ENCODE results near the gene KAT6B. TPM values are rescaled to one million over a fixed set of nuclear protein-coding genes. Genes with fewer than 3 reads are reported as not detected.
A peak's percentile ranks its signal among the peaks of the same experiment; 100 is the strongest.

Gene KAT6B
- total RNA-seq, 1 donor from 2014 or later = 155 TPM

DNA sequence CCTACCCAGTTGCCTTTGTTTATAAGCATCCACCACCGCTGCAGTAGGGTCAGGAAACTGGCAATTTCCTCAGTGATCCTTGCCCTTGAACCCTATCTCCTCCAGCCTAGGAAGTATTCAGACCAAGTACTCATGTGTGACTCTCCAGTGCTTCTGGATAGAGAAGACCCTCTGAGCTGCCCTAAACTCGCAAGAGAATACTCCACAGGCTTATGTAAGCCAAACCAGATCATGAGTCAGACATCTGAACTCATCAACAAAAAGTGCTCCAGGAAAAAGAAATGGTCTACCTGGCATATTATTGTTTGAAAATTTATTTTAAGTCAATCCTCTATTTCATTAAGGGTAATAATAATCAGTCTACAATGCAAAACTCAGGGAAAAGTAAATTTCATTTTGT, 101.3 kb downstream of the KAT6B start:
- H3K4me3 Mint-ChIP-seq = no peak overlapping the region
- peaks cover 1% of the 10 kb centered on the region for H3K36me3 Mint-ChIP-seq
- H3K27ac Mint-ChIP-seq = peak overlapping the region; percentile 95
- H3K27me3 Mint-ChIP-seq (ENCODE audit: low read depth) = no peaks in the 10 kb centered on the region
- no peak for DNase-seq (ENCODE audit: low spot score in 2 of 2, unreplicated experiment in 2 of 2)
- TF ChIP-seq, protein P1, sequence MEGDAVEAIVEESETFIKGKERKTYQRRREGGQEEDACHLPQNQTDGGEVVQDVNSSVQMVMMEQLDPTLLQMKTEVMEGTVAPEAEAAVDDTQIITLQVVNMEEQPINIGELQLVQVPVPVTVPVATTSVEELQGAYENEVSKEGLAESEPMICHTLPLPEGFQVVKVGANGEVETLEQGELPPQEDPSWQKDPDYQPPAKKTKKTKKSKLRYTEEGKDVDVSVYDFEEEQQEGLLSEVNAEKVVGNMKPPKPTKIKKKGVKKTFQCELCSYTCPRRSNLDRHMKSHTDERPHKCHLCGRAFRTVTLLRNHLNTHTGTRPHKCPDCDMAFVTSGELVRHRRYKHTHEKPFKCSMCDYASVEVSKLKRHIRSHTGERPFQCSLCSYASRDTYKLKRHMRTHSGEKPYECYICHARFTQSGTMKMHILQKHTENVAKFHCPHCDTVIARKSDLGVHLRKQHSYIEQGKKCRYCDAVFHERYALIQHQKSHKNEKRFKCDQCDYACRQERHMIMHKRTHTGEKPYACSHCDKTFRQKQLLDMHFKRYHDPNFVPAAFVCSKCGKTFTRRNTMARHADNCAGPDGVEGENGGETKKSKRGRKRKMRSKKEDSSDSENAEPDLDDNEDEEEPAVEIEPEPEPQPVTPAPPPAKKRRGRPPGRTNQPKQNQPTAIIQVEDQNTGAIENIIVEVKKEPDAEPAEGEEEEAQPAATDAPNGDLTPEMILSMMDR (IDR thresholded peaks at IDR 0.05; ENCODE audit: unreplicated experiment) = no peak
- H3K9me3 Mint-ChIP-seq = no peaks in the 10 kb centered on the region
- H3K4me1 Mint-ChIP-seq = peaks cover 86% of the 10 kb centered on the region

DNA sequence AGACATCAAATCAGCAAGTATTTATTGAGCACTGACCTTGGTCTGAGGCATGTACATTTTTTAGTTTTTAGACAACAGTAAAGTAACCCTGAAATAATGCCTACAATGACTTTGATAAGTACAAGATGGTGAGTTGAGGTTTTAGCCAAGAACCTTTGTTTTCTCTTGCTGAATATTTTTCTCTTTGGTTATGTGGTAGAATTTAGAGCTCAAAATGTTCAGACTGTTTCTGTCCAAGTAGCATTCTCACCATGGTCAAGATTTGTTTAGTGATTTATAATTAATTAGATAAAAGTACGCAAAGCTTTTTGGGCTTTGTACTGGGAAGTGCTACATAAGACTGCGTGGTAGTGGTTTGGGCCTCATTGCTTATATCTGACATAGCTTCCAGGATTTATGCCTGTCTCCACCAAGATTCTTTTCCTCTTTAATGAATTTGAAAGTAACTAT, 102.4 kb downstream of the KAT6B start:
- no peak for DNase-seq (ENCODE audit: low spot score in 2 of 2, unreplicated experiment in 2 of 2)
- peak overlapping the region; percentile 94 for H3K27ac Mint-ChIP-seq
- peaks cover 1% of the 10 kb centered on the region for H3K36me3 Mint-ChIP-seq
- H3K9me3 Mint-ChIP-seq = no peaks in the 10 kb centered on the region
- H3K4me1 Mint-ChIP-seq = peaks cover 86% of the 10 kb centered on the region
- no peak overlapping the region for H3K4me3 Mint-ChIP-seq
- TF ChIP-seq, protein P1 (IDR thresholded peaks at IDR 0.05; ENCODE audit: unreplicated experiment) = no peak
- H3K27me3 Mint-ChIP-seq (ENCODE audit: low read depth) = no peaks in the 10 kb centered on the region

DNA sequence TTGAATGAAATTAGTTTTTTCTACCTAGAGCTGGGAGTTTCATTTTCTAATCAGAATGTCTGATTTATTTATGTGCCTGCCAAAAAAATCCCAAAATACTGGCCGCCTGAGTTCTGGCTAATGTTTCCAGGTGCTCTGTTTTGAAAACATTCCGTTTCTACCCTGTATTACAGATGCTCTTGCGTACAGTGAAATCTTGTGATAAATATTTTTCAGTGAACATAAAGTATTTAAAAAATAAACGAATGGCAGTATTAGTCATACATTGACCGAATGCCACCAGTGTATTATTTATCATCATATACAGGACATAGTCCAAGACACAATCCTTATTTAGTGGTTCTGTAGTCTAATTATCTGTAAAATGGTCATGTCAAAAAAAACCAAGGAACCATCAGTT, 102.8 kb downstream of the KAT6B start:
- peaks cover 1% of the 10 kb centered on the region for H3K36me3 Mint-ChIP-seq
- no peak overlapping the region for H3K4me3 Mint-ChIP-seq
- H3K4me1 Mint-ChIP-seq = peaks cover 84% of the 10 kb centered on the region
- no peaks in the 10 kb centered on the region for H3K27me3 Mint-ChIP-seq (ENCODE audit: low read depth)
- no peaks in the 10 kb centered on the region for H3K9me3 Mint-ChIP-seq
- H3K27ac Mint-ChIP-seq = peak overlapping the region; percentile 94
- TF ChIP-seq, protein P1 (IDR thresholded peaks at IDR 0.05; ENCODE audit: unreplicated experiment) = no peak
- no peak for DNase-seq (ENCODE audit: low spot score in 2 of 2, unreplicated experiment in 2 of 2)

DNA sequence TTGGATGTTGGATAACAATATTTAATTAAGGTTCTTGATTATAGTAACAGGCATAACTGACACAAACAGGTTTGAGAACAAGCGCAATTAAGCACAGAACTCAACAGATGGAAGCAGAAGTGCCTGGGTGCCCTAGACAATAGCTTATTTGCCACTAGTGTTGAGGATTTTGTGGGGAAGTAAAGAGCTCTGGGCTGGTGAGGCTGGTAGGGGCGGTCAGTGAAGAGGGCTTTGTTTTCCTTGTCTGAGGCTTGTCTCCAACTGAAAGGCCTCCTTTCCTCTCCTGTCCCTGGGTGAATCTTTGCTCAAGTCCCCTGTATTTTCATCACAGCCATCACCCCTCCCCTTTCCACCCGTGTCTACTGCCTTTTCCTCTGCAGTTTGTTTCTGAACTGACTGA, 104.6 kb downstream of the KAT6B start:
- Mint-ChIP-seq H3K9me3 (no peaks in the 10 kb centered on the region), H3K4me1 (peaks cover 86% of the 10 kb centered on the region), H3K36me3 (peaks cover 1% of the 10 kb centered on the region), H3K4me3 (no peak overlapping the region), H3K27ac (peak overlapping the region; percentile 83), H3K27me3 (ENCODE audit: low read depth) (no peaks in the 10 kb centered on the region)
- TF ChIP-seq, protein P1 (IDR thresholded peaks at IDR 0.05; ENCODE audit: unreplicated experiment) = no peak
- no peak for DNase-seq (ENCODE audit: low spot score in 2 of 2, unreplicated experiment in 2 of 2)

DNA sequence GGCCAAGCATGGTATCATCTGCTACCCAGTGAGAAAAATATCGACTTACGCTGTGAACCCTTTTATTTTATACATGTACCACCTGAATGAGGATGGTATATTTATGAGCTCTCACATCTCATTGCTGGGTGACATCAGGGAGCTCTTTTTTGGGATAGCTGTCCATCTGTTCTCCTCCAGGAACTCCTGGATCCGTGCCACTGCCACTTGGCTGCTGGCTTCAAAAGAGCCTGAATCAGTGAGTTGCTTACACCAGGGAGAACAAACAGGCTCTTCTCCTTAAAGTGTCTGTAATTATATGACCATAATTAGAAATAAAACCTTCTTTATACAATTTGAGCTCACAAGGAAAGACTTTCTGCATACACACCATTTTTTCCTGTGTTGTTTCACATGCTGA, 106.2 kb downstream of the KAT6B start:
- TF ChIP-seq, protein P1 (IDR thresholded peaks at IDR 0.05; ENCODE audit: unreplicated experiment) = no peak
- Mint-ChIP-seq H3K9me3 (no peaks in the 10 kb centered on the region), H3K4me3 (no peak overlapping the region), H3K27ac (peak overlapping the region; percentile 43), H3K36me3 (peaks cover 1% of the 10 kb centered on the region), H3K4me1 (peaks cover 86% of the 10 kb centered on the region), H3K27me3 (ENCODE audit: low read depth) (no peaks in the 10 kb centered on the region)
- no peak for DNase-seq (ENCODE audit: low spot score in 2 of 2, unreplicated experiment in 2 of 2)
